Ovary (tissue), 3 donors: ENCODE measurements around the gene SCAF4.

Source experiments
- POLR2A ChIP-seq: fragments of 450-650 bp; IDR thresholded peaks from one replicate; pipeline ENCODE4 v1.6.1; 2017; ENCODE audit warnings: antibody characterized with exemption, mild to moderate bottlenecking, moderate library complexity
- TF ChIP-seq, protein P1 (sequence below), 3 donors: fragments of 450-650 bp in 2 of 3; fragments of 200-600 bp in 1 of 3; IDR thresholded peaks; one replicate each; pipeline versions ENCODE4 v1.5.1 to v1.8.0; 2016 to 2022; ENCODE audit warnings: antibody characterized with exemption in 3 of 3, mild to moderate bottlenecking in 1 of 3
- donor health status: DM: no; HTN: no; CAD: no.

DNA sequence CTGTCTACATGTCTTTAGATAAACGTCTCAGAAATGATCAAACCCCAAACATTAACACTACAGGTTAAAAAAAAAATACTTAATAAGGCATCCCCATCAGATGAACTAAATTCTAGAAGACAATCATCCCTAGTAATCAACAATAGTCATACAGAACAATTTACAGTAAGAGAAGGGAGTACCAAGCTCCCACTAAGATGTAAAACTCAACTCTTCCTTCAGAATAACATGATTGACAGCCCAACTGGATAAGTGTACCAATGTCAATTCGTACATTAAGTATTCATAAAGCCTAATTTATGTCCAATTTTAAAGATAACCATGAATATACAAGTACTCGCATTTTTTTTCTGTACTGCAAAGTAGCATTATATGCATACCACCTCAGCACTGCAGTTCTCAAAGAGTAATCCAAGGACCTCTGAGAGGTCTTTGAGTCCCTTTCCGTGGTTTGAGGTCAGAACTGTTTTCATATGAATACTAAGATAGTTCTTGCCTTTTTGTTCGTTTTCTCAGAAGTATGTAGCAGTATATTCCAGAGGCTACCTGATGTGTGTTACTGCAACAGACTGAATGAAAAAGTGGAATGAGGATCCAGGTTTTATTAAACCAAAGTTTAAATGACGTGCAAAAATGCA lies 6.6 kb downstream of the SCAF4 start:
- TF ChIP-seq, protein P1, sequence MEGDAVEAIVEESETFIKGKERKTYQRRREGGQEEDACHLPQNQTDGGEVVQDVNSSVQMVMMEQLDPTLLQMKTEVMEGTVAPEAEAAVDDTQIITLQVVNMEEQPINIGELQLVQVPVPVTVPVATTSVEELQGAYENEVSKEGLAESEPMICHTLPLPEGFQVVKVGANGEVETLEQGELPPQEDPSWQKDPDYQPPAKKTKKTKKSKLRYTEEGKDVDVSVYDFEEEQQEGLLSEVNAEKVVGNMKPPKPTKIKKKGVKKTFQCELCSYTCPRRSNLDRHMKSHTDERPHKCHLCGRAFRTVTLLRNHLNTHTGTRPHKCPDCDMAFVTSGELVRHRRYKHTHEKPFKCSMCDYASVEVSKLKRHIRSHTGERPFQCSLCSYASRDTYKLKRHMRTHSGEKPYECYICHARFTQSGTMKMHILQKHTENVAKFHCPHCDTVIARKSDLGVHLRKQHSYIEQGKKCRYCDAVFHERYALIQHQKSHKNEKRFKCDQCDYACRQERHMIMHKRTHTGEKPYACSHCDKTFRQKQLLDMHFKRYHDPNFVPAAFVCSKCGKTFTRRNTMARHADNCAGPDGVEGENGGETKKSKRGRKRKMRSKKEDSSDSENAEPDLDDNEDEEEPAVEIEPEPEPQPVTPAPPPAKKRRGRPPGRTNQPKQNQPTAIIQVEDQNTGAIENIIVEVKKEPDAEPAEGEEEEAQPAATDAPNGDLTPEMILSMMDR (IDR thresholded peaks at IDR 0.05), result no peak
- no peak for TF ChIP-seq POLR2A
